ENCODE measurements around the gene PAK1IP1.
"Not testable (repeated sequence)": the region's sequence is repeated elsewhere in the genome, so short reads cannot be mapped to it uniquely, and the experiment has no call there.

The PAK1IP1 gene

DNA sequence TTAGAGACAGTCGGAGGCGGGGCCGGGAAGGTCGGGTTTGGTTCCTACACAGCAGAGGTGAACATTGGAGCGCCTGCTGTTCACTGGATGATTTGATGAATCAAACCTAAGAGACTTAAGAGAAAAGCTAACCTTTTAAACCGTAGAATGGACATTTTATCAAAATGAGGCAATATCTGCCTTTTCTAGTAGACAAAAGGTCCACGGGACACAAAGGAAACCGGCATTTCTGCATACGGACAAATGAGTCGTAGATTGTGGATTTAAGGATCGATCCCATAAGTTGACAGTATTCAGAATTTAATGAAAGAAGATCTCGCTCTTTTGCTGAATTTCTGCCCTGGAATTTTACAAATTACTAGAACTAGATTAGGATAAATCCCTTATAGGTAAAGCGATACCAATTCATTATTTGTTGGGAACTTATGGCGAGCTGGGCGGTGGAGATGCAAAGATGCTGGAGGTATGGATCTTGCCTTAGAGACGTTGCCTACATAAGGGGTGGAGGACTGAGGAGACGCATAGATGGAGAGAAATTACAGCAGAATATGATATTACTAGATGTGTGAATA, 400 bp downstream of the PAK1IP1 start:
- peak; percentile 53 for DNase-seq

DNA sequence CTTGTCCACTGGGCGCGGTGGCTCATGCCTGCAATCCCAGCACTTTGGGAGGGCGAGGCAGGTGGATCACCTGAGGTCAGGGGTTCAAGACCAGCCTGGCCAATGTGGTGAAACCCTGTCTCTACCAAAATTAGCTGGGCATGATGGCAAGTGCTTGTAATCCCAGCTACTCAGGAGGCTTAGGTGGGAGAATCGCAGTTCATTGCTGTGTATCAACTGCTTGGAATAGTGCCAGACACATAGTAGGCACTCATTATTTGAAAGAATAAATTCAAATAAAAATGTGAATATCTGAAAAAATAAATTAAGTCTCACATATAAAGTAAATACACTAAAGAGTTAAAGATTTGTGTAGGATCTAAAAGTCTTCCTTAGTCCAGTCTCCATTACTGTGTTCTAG, 1.9 kb downstream of the PAK1IP1 start:
- DNase-seq: no peak

DNA sequence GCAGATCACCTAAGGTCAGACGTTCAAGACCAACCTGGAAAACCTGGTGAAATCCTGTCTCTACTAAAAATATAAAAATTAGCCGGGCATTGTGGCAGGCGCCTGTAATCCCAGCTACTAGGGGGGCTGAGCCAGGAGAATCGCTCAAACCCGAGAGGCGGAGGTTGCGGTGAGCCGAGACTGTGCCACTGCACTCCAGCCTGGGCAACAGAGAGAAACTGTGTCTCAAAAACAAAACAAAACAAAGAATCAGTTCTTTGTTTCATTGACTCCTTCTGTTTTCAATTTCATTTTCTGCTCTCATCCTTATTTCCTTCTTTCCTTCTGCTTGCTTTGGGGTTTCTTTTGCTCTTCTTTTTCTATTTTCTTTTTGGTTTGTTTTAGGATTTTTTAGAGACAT, 19.2 kb downstream of the PAK1IP1 start:
- no peak for DNase-seq

DNA sequence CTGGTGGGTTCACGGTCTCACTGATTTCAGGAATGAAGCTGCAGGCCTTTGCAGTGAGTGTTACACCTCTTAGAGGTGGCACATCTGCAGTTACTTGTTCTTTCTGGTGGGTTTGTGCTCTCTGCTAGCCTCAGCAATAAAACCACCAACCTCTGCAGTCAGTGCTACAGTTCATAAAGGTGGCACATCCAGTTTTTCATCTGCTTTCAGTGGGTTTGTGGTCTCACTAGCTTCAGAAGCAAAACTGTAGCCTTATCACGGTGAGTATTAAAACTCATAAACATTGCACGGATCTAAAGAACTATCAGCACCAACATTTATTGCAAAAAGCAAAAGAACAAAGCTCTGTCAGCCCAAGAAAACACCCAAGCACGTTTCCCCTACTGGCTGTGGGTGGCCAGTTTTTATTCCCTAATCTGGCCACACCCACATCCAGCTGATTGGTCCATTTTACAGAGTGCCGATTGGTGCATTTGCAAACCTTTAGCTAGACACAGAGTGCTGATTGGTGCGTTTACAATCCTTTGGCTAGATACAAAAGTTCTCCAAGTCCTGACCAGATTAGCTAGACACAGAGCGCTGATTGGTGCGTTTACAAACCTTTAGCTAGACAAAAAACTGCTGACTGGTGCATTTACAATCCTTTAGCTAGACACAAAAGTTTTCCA, 24.7 kb downstream of the PAK1IP1 start:
- DNase-seq: peak; percentile 72

GRCh38 chr6:10719964-10720264, 25.1 kb downstream of the PAK1IP1 start:
- no peak for DNase-seq

DNA sequence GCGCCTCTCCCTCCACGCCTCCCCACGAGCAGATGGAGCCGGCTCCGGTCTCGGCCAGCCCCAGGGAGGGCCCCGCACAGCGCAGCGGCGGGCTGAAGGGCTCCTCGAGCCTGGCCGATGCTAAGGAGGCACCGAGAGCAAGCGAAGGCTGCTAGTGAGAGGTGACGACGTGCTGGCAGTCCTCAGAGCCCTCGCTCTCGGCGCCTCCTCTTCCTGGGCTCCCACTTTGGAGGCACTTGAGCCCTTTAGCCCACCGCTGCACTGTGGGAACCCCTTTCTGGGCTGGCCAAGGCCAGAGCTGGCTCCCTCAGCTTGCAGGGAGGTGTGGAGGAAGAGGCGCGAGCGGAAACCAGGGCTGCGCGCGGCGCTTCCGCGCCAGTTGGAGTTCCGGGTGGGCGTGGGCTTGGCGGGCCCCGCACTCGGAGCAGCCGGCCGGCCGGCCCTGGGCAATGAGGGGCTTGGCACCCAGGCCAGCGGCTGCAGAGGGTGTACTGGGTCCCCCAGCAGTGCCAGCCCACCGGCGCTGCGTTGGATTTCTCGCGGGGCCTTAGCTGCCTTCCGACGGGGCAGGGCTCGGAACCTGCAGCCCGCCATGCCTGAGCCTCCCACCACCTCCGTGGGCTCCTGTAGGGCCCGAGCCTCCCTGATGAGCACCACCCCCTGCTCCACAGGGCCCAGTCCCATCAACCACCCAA, 25.6 kb downstream of the PAK1IP1 start:
- peak; percentile 75 for DNase-seq

DNA sequence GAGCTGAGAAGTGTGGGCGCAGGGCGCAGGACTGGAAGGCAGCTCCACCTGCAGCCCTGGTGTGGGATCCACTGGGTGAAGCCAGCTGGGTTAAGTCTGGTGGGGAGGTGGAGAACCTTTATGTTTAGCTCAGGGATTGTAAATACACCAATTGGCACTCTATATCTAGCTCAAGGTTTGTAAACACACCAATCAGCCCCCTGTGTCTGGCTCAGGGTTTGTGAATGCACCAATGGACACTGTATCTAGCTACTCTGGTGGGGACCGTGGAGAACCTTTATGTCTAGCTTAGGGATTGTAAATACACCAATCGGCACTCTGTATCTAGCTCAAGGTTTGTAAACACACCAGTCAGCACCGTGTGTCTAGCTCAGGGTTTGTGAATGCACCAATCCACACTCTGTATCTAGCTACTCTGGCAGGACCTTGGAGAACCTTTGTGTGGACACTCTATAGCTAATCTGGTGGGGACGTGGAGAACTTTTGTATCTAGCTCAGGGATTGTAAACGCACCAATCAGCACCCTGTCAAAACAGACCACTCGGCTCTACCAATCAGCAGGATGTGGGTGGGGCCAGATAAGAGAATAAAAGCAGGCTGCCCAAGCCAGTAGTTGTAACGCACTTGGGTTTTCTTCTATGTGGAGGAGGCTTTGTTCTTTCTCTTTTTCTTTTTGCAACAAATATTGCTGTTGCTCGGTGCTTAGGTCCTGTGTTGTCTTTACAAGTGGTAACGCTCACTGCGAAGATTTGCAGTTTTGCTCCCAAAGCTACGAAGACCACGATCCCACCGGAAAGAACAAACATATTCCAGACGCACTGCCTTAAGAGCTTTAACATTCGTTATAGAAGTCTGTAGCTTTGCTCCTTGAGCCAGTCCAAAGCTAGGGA, 26.4 kb downstream of the PAK1IP1 start:
- peak; percentile 77 for DNase-seq

- no peak for DNase-seq
Measured at GRCh38 chr6:10721850-10722569, 27.2 kb downstream of the PAK1IP1 start.

GRCh38 chr6:10722570-10722819, 27.7 kb downstream of the PAK1IP1 start:
- DNase-seq: no peak

DNA sequence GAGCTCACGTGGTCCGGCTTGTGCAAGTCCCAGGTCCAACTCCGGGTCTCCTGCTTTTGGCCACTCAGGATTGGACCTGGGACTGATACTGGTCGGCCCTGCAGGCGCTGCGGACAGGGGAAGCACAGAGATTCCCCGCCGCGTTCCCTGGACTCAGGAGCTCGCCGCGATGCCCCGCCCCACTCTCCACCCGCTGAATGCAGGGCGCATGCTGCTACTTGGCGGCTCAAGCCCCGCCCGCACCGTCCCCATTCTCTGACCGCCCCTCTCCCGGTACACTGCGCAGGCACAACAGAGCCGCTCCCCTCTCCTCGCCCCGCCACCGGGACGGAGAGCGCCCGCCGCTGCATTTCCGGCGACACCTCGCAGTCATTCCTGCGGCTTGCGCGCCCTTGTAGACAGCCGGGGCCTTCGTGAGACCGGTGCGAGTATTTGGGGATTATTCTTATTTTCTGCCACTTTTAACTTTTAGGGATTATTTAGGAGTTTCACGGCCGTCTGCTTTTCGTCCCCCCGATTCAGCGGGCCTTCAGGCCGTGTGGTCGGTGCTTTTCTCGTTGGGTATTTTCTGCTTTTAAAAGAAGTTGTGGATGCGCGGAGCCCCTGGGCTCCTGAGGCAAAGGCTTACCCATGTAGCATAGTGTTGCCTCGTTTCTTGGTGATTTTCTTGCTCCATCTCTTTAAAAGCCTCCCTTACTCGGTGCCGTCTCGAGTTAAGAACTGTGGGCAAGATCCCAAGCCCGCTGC, 28.2 kb downstream of the PAK1IP1 start, which contains the start of gene TMEM14C:
TSS of gene TMEM14C (plus strand) at position 251 of the 747 bp plus-strand sequence. CDS start 1,544 bp downstream, outside the sequence.
- peak; percentile 98 for DNase-seq

- DNase-seq: no peak
Measured at GRCh38 chr6:10723567-10723881, 28.8 kb downstream of the PAK1IP1 start.

DNA sequence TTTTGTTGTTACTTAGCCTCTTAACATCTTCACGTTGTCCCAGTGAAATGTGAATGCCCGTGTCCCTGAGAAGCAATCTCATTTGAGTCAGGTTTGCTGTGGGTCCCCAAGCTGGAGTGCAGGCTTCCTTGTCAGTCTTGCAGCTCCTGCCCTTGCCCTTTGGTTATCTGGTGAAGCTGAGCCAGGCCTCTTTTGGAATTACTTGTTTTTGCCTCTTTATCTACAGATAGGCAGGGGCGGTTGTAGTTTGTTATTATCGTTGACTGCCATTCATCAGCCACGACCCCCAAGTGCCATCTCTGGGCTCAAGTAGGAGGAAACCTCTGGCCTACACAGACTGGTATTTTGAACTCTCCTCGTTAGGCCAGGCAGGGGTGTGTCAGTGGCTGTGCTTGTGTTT, 30.3 kb downstream of the PAK1IP1 start:
- no peak for DNase-seq

DNA sequence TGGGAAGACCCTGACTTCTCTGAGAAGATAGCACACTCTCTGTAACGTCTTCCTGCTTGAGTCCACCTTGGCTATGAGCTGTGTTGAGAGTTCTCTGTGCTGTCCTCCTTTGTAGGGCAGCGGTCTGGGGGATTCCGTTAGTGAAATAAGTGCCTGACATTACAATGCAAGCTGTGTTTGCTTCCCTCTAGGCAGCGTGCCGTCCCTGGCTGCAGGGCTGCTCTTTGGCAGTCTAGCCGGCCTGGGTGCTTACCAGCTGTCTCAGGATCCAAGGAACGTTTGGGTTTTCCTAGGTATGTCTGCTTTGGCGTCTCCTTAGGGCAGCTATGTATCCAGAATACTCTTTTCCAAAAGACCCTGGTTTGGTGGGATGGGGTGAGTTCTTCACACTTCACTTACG, 30.9 kb downstream of the PAK1IP1 start:
- DNase-seq: no peak

DNA sequence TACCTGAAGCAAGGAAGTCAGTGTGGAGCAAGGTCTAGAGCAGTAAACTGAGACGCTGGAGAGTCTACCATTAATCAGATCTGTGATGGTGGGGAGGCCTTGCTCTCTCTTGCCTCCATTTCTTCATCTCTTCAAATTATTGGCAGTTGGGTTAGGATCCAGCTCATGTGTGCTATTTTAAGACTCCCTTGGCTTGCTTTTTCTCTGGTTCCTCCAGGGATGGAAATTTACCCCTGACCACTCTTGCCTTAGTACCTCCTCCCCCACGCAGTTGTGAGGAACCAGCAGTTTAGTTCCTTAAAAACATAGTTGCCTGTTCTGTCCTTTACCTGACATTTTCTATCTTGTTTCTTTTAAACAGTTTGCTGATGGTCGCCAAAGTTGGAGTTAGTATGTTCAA, 35.5 kb downstream of the PAK1IP1 start:
- DNase-seq: no peak

DNA sequence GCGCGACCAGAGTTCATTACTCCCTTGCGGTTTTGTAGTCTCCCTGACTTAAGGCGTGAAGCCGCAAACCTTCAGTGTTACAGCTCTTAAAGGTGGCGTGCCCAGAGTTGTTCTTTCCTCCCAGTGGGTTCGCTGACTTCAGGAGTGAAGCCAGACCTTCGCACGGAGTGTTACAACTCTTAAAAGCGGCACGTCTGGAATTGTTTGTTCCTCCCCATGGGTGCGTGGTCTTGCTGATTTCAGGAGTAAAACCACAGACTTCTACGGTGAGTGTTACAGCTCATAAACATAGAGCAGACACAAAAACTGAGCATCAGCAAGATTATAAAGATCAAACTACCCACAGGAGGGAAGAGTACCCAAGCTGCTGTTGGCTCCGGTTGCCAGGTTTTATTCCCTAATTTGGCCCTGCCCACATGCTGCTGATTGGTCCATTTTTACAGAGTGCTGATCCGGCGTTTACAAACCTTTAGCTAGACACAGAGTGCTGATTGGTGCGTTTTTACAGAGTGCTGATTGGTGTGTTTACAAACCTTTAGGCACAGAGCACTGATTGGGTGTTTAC, 38.5 kb downstream of the PAK1IP1 start:
- no peak for DNase-seq

- DNase-seq: no peak
Measured at GRCh38 chr6:10733863-10734262, 39.1 kb downstream of the PAK1IP1 start.

GRCh38 chr6:10736731-10737130, 42.0 kb downstream of the PAK1IP1 start:
- no peak for DNase-seq

DNA sequence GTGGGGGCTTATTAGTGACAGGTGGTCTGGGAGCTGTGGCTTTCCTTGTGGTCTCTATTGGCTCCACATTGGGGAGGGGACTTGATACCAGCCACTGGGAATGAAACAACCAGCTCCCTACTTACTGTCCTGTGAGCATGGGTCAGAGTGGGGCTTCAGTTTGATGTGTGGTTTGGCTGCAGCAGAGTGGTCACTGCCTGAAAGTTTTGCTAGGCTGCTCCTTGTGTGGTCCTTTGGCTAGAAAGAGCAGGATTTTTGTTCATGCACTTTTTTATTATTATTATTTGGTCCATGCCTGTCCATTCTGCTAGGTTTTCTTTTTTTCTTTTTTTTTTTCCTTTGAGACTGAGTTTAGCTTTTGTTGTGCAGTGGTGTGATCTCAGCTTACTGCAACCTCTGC, 45.3 kb downstream of the PAK1IP1 start:
- DNase-seq: no peak

- DNase-seq: not testable (repeated sequence)
Measured at GRCh38 chr6:10741643-10742042, 46.9 kb downstream of the PAK1IP1 start.

DNA sequence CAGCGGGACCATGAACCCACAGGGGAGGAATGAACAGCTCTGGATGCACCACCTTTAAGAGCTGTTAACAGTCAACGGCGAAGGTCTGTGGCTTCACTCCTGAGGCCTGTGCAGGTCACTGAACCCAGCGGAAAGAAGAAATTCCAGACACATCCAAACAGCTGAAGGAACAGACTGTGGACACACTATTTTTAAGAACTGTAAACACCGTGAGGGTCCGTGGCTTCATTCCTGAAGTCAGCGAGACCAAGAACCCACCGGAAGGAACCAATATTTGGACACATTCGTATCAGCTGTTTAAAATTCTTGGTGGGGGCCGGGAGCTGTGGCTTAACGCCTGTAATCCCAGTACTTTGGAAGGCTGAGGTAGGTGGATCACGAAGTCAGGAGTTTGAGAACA, 47.5 kb downstream of the PAK1IP1 start:
- DNase-seq: no peak

GRCh38 chr6:10743515-10743914, 48.7 kb downstream of the PAK1IP1 start:
- no peak for DNase-seq

DNA sequence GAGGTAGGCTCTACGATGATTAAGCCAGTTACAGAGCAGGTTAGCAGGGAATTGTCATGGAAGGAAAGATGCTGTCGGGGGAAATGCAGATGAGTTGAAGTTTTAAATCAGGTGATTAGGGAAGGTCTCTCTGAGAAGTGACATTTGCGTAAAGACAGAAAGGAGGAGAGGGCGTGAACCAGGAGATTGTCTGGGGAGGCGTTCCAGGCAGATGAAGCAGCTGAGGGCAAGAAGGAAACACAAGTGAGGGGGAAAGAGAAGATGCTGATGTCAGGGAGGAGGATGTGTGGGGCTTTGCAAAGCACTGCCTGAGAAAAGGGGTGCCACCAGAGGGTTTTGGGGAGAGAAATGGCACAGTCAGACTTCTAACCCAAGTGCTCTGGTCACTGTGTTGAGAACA, 50.3 kb downstream of the PAK1IP1 start:
- no peak for DNase-seq

Data from DMS53 (cell line).